Measurements from ENCODE around the gene INSM1.

- TF ChIP-seq CTCF (conservative IDR thresholded peaks at IDR 0.05; ENCODE audit: low read depth, low read length) = no peak
- no peak for TF ChIP-seq EZH2 (IDR thresholded peaks at IDR 0.05; ENCODE audit: borderline replicate concordance, low read depth, low read length, poor library complexity, severe bottlenecking)
Measured at GRCh38 chr20:20331156-20331555, 36.7 kb upstream of the INSM1 start.
